Type B pancreatic cell (in vitro differentiated cells): ENCODE results near the gene SPHK2. TPM values are rescaled to one million over a fixed set of nuclear protein-coding genes. Genes with fewer than 3 reads are reported as not detected.

Source experiments
- DNase-seq: peaks from one replicate; pipeline ENCODE4 v3.0.0; 2021; ENCODE audit warnings: mixed read lengths; ENCODE audit not compliant: unreplicated experiment; ENCODE audit errors: extremely low spot score
- H3K27ac Mint-ChIP-seq: 2 replicates; pipeline ENCODE4 v1.8.0; 2021; ENCODE audit warnings: mild to moderate bottlenecking, mixed read lengths
- H3K27me3 Mint-ChIP-seq: 2 replicates; pipeline ENCODE4 v1.8.0; 2021; ENCODE audit warnings: mixed read lengths
- H3K36me3 Mint-ChIP-seq: 2 replicates; pipeline ENCODE4 v1.8.0; 2021; ENCODE audit warnings: mixed read lengths
- H3K4me1 Mint-ChIP-seq: one replicate; pipeline ENCODE4 v1.8.0; 2021; ENCODE audit warnings: mixed read lengths; ENCODE audit not compliant: unreplicated experiment
- H3K4me3 Mint-ChIP-seq: 2 replicates; pipeline ENCODE4 v1.8.0; 2021; ENCODE audit warnings: mild to moderate bottlenecking, mixed read lengths
- H3K9me3 Mint-ChIP-seq: 2 replicates; pipeline ENCODE4 v1.8.0; 2021; ENCODE audit warnings: mixed read lengths
- total RNA-seq: library from RNA; stranded (reverse); gene quantifications from 2 replicates; pipeline ENCODE4 v1.2.1, GENCODE V29; 2021; ENCODE audit warnings: low replicate concordance
- TF ChIP-seq, protein P1 (sequence below): fragments of 200-600 bp; sonication (generic); conservative IDR thresholded peaks from 2 replicates; pipeline ENCODE4 v1.5.0; 2021; ENCODE audit warnings: antibody characterized with exemption, mild to moderate bottlenecking

SPHK2 gene
- total RNA-seq, 1 donor from 2014 or later: 47.1 TPM

DNA sequence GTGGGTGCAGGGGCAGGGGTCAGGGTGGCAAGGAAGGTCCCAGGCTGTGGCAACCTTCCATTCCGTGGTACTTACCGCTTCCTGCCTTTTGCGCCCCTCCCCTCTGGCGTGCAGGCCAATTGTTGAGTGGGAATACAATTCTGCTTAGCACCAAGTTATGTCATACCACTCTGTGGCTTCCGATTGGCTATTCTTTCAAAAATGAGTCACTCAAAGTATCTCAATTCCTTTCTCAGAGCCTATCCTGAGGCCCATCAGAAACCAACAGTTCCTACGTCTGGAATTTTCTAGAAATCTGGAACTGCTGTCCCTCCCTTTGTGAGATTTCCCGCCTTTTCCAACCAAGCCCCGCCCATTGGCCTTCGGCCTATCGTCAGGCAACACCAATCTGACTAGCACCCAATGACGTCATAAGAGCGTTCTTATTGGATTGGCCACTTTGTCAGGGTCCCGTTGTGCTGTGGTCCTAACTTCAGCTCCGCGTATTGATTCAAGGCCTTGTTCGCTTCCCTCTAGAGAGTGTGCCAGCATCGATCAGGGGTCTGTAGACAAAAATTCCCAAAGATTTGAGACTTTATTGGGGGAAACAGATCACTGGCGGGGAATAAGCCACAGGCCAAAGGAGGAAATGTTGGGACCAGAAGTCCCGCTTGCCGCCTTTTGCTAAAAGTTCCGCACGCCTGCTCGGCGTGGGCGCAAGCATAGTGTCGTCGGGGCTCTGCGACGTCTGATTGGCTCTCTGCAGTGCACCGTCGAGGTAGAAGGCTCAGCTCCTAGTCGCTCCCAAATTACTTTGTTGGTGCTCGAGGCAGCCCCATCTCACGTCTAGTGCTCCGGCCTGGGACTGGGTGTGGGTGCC lies 41.8 kb downstream of the SPHK2 start:
- Mint-ChIP-seq H3K9me3 (no peaks in the 10 kb centered on the region), H3K4me3 (no peak overlapping the region), H3K27me3 (no peaks in the 10 kb centered on the region), H3K27ac (peak overlapping the region; percentile 18), H3K36me3 (no peaks in the 10 kb centered on the region), H3K4me1 (peaks cover 13% of the 10 kb centered on the region)
- no peak for DNase-seq
- TF ChIP-seq, protein P1, sequence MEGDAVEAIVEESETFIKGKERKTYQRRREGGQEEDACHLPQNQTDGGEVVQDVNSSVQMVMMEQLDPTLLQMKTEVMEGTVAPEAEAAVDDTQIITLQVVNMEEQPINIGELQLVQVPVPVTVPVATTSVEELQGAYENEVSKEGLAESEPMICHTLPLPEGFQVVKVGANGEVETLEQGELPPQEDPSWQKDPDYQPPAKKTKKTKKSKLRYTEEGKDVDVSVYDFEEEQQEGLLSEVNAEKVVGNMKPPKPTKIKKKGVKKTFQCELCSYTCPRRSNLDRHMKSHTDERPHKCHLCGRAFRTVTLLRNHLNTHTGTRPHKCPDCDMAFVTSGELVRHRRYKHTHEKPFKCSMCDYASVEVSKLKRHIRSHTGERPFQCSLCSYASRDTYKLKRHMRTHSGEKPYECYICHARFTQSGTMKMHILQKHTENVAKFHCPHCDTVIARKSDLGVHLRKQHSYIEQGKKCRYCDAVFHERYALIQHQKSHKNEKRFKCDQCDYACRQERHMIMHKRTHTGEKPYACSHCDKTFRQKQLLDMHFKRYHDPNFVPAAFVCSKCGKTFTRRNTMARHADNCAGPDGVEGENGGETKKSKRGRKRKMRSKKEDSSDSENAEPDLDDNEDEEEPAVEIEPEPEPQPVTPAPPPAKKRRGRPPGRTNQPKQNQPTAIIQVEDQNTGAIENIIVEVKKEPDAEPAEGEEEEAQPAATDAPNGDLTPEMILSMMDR: no peak

DNA sequence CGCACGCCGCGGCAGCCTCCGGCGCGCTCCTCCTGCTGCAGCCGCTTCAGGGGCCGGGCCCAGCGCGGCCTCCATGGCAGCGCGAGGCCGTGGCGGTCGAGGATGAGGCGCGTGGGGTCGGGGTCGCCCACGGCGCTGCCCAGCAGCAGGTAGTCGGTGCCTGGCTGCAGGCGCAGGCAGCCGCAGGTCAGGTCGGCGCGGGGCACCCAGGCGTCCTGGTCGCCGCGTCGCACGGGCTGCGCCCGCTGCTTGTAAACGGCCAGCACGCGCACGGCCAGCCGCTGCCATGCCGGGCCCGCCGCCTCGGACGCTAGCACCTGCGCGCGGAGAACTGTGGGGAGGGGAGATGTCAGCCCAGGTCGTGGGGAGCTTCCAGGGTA lies 42.4 kb downstream of the SPHK2 start:
- Mint-ChIP-seq H3K9me3 (no peaks in the 10 kb centered on the region), H3K4me3 (no peak overlapping the region), H3K36me3 (no peaks in the 10 kb centered on the region), H3K27me3 (no peaks in the 10 kb centered on the region), H3K4me1 (peaks cover 12% of the 10 kb centered on the region), H3K27ac (no peak overlapping the region)
- DNase-seq: no peak
- TF ChIP-seq, protein P1: no peak

DNA sequence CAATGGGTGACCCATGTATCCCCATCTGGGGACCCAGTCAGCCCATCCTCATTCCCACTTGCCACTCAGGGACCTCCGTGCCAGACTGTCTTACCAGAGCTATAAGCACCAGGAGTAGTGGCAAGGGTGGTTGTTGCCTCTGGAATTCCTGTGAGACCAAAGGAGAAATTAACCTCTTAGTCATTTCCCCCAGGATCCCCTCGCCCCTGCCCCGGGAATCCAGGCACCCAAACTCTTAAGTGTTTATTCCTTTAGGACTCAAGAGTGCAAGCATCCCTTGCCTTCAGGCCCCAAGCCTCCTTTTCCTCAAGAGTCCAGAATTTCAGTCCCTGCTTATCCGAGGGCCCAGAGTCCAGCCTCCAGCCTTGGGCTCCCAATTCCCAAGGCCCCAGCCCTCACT lies 44.4 kb downstream of the SPHK2 start:
- Mint-ChIP-seq H3K36me3 (no peaks in the 10 kb centered on the region), H3K27me3 (no peaks in the 10 kb centered on the region), H3K4me3 (no peak overlapping the region), H3K4me1 (peaks cover 5% of the 10 kb centered on the region), H3K27ac (no peak overlapping the region), H3K9me3 (no peaks in the 10 kb centered on the region)
- TF ChIP-seq, protein P1: no peak
- no peak for DNase-seq

DNA sequence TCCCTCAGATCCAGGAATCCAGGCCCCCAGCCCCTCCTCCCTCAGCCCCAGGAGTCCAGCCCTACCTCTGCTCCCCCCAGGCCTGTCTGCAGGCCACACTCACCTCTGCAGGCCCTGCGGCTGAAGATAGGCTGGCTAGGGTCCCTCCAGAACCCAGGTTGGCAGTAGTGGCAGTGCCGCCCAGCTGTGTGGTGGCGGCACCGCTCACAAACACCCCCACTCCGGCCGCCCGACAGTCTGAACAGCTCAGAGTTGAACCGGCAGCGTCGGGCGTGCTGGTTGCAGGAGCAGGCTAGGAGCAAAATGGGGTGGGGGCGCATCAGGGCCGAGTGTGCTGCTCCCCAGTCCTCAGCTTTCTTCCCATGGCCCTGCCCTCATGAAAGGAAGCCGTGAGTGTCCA lies 45.2 kb downstream of the SPHK2 start:
- no peaks in the 10 kb centered on the region for H3K36me3 Mint-ChIP-seq
- H3K27ac Mint-ChIP-seq: no peak overlapping the region
- no peaks in the 10 kb centered on the region for H3K27me3 Mint-ChIP-seq
- peaks cover 5% of the 10 kb centered on the region for H3K4me1 Mint-ChIP-seq
- TF ChIP-seq, protein P1: no peak
- no peaks in the 10 kb centered on the region for H3K9me3 Mint-ChIP-seq
- DNase-seq: no peak
- no peak overlapping the region for H3K4me3 Mint-ChIP-seq

DNA sequence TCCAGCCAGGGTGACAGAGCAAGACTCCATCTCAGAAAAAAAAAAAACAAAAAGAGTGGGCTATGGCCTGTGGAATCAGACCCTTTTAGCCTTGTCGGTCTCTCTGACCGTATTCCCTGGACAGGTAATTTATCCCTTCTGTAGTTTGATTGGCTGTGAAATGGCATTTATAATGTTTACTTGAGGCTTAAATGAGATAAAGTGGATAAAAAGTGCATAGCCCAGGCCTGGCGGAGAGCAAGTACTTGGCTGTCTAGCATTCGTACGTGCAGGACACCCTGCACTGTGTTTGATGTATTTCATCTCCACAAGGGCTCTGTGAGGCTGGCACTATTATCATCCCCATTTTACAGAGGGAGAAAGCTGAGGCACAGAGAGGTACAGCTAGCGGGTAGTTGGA lies 46.5 kb downstream of the SPHK2 start:
- H3K27ac Mint-ChIP-seq: no peak overlapping the region
- DNase-seq: no peak
- H3K9me3 Mint-ChIP-seq: no peaks in the 10 kb centered on the region
- TF ChIP-seq, protein P1: no peak
- no peaks in the 10 kb centered on the region for H3K36me3 Mint-ChIP-seq
- H3K4me3 Mint-ChIP-seq: no peak overlapping the region
- no peaks in the 10 kb centered on the region for H3K27me3 Mint-ChIP-seq
- peaks cover 5% of the 10 kb centered on the region for H3K4me1 Mint-ChIP-seq
